HG02840 (cell line): Measurements from ENCODE around the gene TGM1.
"Not testable (repeated sequence)": the region's sequence is repeated elsewhere in the genome, so short reads cannot be mapped to it uniquely, and the experiment has no call there.

Experiments used
- ATAC-seq: cut with Tn5 transposase; IDR thresholded peaks from one replicate; pipeline ENCODE4 v1.9.1; 2021; ENCODE audit warnings: mild to moderate bottlenecking, moderate library complexity, moderate number of reproducible peaks; ENCODE audit not compliant: unreplicated experiment, low FRiP score

Gene TGM1

GRCh38 chr14:24212924-24213865 lies 49.8 kb downstream of the TGM1 start, which contains the start of gene CHMP4A:
TSS of gene CHMP4A (minus strand) at chr14:24213488. CDS start at chr14:24213439, 49 bp downstream.
- peak; percentile 83 for ATAC-seq

GRCh38 chr14:24211311-24211710 lies 51.7 kb downstream of the TGM1 start:
- ATAC-seq, result no peak

GRCh38 chr14:24207625-24208024 lies 55.4 kb downstream of the TGM1 start:
- ATAC-seq, result no peak

- ATAC-seq, result no peak
Observed at GRCh38 chr14:24207104-24207551, 55.8 kb downstream of the TGM1 start.

DNA sequence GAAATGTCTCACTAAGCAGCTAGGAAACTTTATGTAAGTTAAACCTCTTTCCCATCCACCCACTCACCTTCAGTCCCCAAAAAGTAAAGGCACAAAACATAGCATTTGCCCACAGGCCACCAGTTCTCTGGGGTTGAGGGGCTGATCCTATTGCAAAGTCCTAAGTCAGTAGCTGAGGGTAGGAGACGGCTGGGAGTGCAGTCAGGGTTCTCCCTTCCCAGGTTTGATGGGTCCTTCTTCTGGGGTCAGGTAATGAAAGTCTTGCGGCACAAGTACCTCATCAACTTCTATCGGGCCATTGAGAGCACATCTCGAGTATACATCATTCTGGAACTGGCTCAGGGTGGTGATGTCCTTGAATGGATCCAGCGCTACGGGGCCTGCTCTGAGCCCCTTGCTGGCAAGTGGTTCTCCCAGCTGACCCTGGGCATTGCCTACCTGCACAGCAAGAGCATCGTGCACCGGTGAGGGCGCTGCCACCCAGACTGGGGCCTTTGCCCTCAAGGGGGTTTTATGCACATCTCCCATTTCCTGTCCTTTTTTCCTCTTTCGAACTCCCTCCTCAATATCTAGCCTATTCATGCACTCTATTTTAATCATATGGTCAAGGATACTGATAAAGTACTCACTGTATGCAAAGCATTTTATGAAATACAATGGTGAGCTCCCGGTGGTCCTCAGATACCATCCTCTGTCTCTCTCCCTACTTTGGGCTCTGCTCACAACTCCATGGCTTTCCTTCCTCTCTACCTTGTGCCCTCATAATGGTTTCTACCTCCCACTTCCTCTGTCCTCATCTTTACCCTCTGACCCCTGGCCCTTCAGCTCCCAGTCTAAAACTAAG lies 56.5 kb downstream of the TGM1 start:
- ATAC-seq, result no peak

DNA sequence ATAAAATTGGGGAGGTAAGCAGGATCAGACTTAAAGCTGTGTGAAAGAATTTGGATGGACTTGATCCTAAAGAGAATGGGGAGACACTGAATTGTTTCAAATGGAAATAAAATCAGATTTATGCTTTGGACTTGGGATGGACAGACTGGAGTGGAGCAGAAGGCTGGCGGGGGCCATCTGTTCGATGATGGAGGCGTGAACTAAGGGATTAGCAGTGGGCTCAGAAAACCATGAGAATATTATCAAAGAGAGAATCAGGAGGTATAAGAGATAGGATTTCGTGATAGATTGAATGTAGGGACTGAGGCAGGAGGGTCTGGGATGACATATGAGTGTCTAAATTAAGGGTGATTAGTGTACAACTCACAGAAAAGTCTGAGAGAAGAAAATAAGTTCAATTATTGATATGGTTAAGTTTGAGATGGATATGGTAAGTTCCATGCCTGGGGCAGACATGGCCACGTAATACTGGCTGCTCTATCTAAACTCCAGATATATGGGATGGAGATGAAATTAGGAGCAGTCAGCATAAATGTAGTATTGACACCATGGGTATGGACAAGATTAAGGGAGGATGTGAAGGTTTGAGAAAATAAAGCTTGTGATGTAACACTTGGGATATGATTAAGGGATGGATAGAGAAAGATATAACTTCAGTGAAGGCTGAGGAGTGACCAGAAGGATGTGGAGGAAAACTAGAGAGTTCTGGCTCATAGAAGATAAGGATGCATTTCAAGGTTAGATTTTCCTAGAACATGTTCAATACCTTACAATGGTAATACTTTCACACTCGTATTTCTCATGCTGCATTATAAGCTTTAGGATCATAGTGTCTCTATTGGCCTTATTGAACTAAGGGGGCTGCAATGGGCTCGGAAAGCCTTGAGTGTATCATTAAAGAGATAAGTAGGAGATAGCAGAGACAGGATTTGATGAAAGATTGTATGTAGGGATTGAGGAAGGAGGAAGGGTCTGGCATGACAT lies 58.5 kb downstream of the TGM1 start:
- no peak for ATAC-seq

- ATAC-seq, result not testable (repeated sequence)
Observed at GRCh38 chr14:24203249-24203886, 59.6 kb downstream of the TGM1 start.

- ATAC-seq, result not testable (repeated sequence)
Observed at GRCh38 chr14:24202538-24202937, 60.4 kb downstream of the TGM1 start.
